GM19467 (cell line): Measurements from ENCODE around the gene LRCH2.

ENCODE experiments used
- ATAC-seq: cut with Tn5 transposase; IDR thresholded peaks from one replicate; pipeline ENCODE4 v1.9.1; 2021; ENCODE audit warnings: mild to moderate bottlenecking, moderate library complexity; ENCODE audit not compliant: unreplicated experiment

Gene LRCH2

DNA sequence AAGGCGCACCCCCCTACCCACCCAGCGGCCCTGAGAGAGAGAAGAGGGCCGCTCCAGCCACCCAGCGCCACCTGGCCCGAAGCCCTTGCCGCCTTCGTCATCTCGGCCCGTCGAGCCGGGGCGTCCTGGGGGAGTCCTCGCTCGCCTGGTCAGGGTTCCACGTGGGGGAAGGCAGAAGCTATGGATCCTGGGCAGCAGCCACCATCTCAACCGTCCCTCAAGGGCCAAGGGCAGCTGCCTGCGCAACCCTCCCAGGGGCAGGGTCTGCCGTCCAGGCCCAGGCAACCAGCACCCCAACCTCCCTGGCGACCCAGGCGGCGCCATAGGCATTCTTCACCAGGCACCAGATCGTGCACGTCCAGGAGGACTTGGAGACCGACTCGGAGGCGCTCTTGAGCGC, 165.0 kb downstream of the LRCH2 start:
- no peak for ATAC-seq

DNA sequence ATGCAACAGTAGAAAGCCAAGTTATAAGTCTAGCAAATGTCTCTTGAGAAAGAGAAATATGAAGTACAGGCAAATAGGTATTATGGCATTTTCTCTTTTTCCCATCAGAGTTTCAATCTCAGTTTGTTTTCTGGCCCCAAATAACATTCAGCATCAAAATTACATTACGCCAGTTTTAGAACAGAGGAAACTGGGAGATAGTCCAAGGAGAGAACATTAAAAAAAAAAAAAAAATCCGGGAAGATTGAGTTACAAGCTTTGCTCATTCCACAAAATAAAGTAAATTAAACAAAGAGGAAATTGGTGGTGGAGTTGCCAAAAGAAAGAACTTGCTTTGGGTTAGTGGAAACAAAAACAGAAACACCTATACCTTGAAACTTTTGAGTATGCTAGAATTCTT, 166.1 kb downstream of the LRCH2 start:
- no peak for ATAC-seq

DNA sequence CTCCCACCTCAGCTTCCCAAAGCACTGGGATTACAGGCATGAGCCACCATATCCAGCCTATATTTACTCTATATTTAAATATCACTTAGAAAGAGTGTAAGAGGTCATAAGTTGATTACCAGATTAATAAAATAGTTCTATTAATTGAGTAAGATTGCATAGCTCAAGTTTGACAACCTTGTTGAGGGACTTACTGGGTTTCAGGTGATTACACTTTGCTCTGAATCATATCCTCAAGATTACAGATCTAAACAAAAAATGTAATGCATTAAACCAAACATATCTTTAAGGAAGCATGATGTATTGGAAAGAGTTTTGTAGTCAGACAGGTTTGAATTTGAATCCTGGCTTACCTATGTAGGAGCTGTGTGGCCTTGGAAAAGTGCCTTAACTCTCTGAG, 168.6 kb downstream of the LRCH2 start:
- ATAC-seq: no peak
